Measurements from ENCODE around the gene AKAP13. TPM values are rescaled to one million over a fixed set of nuclear protein-coding genes. Genes with fewer than 3 reads are reported as not detected.
A peak's percentile ranks its signal among the peaks of the same experiment; 100 is the strongest.
"Not testable (repeated sequence)": the region's sequence is repeated elsewhere in the genome, so short reads cannot be mapped to it uniquely, and the experiment has no call there.

The AKAP13 gene
- total RNA-seq (2014; rRNA removed; shearing (Covaris generic); ENCODE audit: low replicate concordance), result 18.3 and 29.1 TPM in 2 replicates

- in situ Hi-C loops (cut with HindIII; ENCODE audit: low pct_unique_long_range_greater_than_20kb, low sequenced_read_pairs), result no loop called here
- peak; percentile 96 for DNase-seq (ENCODE audit: low read depth)
These were observed at the start of gene AKAP13 for GRCh38 chr15:85380217-85380811. AKAP13 (plus strand) TSS chr15:85380603; CDS start chr15:85485721, 105,118 bp downstream.

GRCh38 chr15:85330901-85331588 lies 49.4 kb upstream of the AKAP13 start:
- in situ Hi-C loops (cut with HindIII; ENCODE audit: low pct_unique_long_range_greater_than_20kb, low sequenced_read_pairs), result no loop called here
- DNase-seq (ENCODE audit: low read depth), result no peak

- DNase-seq (ENCODE audit: low read depth), result no peak
- in situ Hi-C loops (cut with HindIII; ENCODE audit: low pct_unique_long_range_greater_than_20kb, low sequenced_read_pairs), result no loop called here
These were observed 48.6 kb upstream of the AKAP13 start for GRCh38 chr15:85331655-85332285.

- in situ Hi-C loops (cut with HindIII; ENCODE audit: low pct_unique_long_range_greater_than_20kb, low sequenced_read_pairs), result no loop called here
- DNase-seq (ENCODE audit: low read depth), result no peak
These were observed 47.1 kb upstream of the AKAP13 start for GRCh38 chr15:85333132-85333831.

- DNase-seq (ENCODE audit: low read depth), result no peak
- in situ Hi-C loops (cut with HindIII; ENCODE audit: low pct_unique_long_range_greater_than_20kb, low sequenced_read_pairs), result no loop called here
These were observed 46.2 kb upstream of the AKAP13 start for GRCh38 chr15:85334241-85334640.

- no peak for DNase-seq (ENCODE audit: low read depth)
- in situ Hi-C loops (cut with HindIII; ENCODE audit: low pct_unique_long_range_greater_than_20kb, low sequenced_read_pairs), result no loop called here
These were observed 45.0 kb upstream of the AKAP13 start for GRCh38 chr15:85335193-85335942.

GRCh38 chr15:85336880-85337279 lies 43.5 kb upstream of the AKAP13 start:
- in situ Hi-C loops (cut with HindIII; ENCODE audit: low pct_unique_long_range_greater_than_20kb, low sequenced_read_pairs), result no loop called here
- no peak for DNase-seq (ENCODE audit: low read depth)

GRCh38 chr15:85337425-85338074 lies 42.9 kb upstream of the AKAP13 start:
- in situ Hi-C loops (cut with HindIII; ENCODE audit: low pct_unique_long_range_greater_than_20kb, low sequenced_read_pairs), result no loop called here
- no peak for DNase-seq (ENCODE audit: low read depth)

GRCh38 chr15:85340321-85340665 lies 40.1 kb upstream of the AKAP13 start:
- no peak for DNase-seq (ENCODE audit: low read depth)
- in situ Hi-C loops (cut with HindIII; ENCODE audit: low pct_unique_long_range_greater_than_20kb, low sequenced_read_pairs), result no loop called here

- in situ Hi-C loops (cut with HindIII; ENCODE audit: low pct_unique_long_range_greater_than_20kb, low sequenced_read_pairs), result no loop called here
- no peak for DNase-seq (ENCODE audit: low read depth)
These were observed 39.6 kb upstream of the AKAP13 start for GRCh38 chr15:85340852-85341251.

- in situ Hi-C loops (cut with HindIII; ENCODE audit: low pct_unique_long_range_greater_than_20kb, low sequenced_read_pairs), result not testable (repeated sequence)
These were observed 38.2 kb upstream of the AKAP13 start for GRCh38 chr15:85342163-85342562.

GRCh38 chr15:85343443-85343842 lies 37.0 kb upstream of the AKAP13 start:
- DNase-seq (ENCODE audit: low read depth), result peak; percentile 47
- in situ Hi-C loops (cut with HindIII; ENCODE audit: low pct_unique_long_range_greater_than_20kb, low sequenced_read_pairs), result not testable (repeated sequence)

More at GRCh38 chr15:85342163-85342562, 38.2 kb upstream of the AKAP13 start:
- DNase-seq (ENCODE audit: low read depth), result not testable (repeated sequence)

- in situ Hi-C loops (cut with HindIII; ENCODE audit: low pct_unique_long_range_greater_than_20kb, low sequenced_read_pairs), result not testable (repeated sequence)
- DNase-seq (ENCODE audit: low read depth), result peak; percentile 41
These were observed 36.2 kb upstream of the AKAP13 start for GRCh38 chr15:85344241-85344640.

GRCh38 chr15:85344653-85345114 lies 35.7 kb upstream of the AKAP13 start:
- peak; percentile 68 for DNase-seq (ENCODE audit: low read depth)
- in situ Hi-C loops (cut with HindIII; ENCODE audit: low pct_unique_long_range_greater_than_20kb, low sequenced_read_pairs), result not testable (repeated sequence)

- in situ Hi-C loops (cut with HindIII; ENCODE audit: low pct_unique_long_range_greater_than_20kb, low sequenced_read_pairs); DNase-seq (ENCODE audit: low read depth): not testable (repeated sequence)
These were observed 35.0 kb upstream of the AKAP13 start for GRCh38 chr15:85345196-85345918.

- DNase-seq (ENCODE audit: low read depth); in situ Hi-C loops (cut with HindIII; ENCODE audit: low pct_unique_long_range_greater_than_20kb, low sequenced_read_pairs): not testable (repeated sequence)
These were observed 33.8 kb upstream of the AKAP13 start for GRCh38 chr15:85346462-85347084.
